GM10248 (cell line): ENCODE data around the gene CLIC4.
A peak's percentile ranks its signal among the peaks of the same experiment; 100 is the strongest.

ENCODE experiments used
- CTCF ChIA-PET: fragments of 300-600 bp; sonication (Branson Sonifier 250); formaldehyde crosslinking; extraction: SDS; loops from one replicate; lab custom pipeline; 2021; ENCODE audit warnings: antibody characterized with exemption; lab: Yijun Ruan, JAX
- POLR2A ChIA-PET: fragments of 350-650 bp; sonication (Branson Sonifier 250); formaldehyde crosslinking; extraction: SDS; loops from one replicate; lab custom pipeline; 2020; ENCODE audit warnings: antibody characterized with exemption; lab: Yijun Ruan, JAX
- DNase-seq: peaks from one replicate; pipeline ENCODE4 v3.0.0; 2012; ENCODE audit errors: extremely low spot score
- TF ChIP-seq, protein P1 (sequence below): IDR thresholded peaks from 2 replicates; pipeline ENCODE4 v1.5.1; 2012; ENCODE audit warnings: mild to moderate bottlenecking, low read depth; ENCODE audit errors: extremely low read depth, missing control alignments, control extremely low read depth

CLIC4 gene

DNA sequence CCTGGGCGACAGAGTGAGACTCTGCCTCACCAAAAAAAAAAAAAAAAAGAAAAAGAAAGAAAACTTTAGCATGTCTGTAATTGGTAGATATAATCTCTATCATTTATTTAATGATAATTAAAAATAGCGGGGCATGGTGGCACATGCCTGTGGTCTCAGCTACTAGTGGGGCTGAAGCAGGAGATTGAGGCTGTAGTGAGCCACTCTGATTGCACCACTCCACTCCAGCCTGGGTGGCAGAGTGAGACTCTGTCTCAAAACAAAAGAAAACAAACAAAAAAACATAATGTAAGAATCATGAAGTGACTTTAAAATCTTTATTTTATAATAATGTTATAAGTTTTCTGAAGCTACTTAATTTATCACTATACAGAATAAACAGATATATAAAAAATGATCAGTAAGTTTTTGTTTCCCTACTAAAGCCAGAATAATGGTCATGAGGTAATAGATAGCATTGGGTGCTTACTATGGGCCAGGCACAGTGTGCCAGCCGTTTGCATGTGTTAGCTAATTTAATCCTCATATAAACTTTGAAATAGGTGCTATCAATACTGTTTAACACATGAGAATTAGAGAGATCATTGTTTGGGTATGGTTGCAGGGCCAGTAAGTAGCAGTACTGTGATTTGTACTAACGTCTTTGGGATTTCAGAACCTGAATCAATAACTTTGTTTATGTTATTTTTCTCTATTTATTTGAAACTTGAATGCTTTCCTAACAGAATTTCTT lies 23.8 kb downstream of the CLIC4 start:
- DNase-seq = no peak
- TF ChIP-seq, protein P1, sequence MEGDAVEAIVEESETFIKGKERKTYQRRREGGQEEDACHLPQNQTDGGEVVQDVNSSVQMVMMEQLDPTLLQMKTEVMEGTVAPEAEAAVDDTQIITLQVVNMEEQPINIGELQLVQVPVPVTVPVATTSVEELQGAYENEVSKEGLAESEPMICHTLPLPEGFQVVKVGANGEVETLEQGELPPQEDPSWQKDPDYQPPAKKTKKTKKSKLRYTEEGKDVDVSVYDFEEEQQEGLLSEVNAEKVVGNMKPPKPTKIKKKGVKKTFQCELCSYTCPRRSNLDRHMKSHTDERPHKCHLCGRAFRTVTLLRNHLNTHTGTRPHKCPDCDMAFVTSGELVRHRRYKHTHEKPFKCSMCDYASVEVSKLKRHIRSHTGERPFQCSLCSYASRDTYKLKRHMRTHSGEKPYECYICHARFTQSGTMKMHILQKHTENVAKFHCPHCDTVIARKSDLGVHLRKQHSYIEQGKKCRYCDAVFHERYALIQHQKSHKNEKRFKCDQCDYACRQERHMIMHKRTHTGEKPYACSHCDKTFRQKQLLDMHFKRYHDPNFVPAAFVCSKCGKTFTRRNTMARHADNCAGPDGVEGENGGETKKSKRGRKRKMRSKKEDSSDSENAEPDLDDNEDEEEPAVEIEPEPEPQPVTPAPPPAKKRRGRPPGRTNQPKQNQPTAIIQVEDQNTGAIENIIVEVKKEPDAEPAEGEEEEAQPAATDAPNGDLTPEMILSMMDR = no peak
- ChIA-PET POLR2A (interaction anchor here (0.6 kb wide), 2 partner anchors 21 to 36 kb away, joined by 3 to 5 read pairs; no protein-coding TSS in a partner anchor), CTCF (interaction anchor here (0.7 to 1.9 kb wide), 9 partner anchors 9 to 63 kb away, joined by 3 to 6 read pairs (median 3); partner anchors contain the start of gene CLIC4)

DNA sequence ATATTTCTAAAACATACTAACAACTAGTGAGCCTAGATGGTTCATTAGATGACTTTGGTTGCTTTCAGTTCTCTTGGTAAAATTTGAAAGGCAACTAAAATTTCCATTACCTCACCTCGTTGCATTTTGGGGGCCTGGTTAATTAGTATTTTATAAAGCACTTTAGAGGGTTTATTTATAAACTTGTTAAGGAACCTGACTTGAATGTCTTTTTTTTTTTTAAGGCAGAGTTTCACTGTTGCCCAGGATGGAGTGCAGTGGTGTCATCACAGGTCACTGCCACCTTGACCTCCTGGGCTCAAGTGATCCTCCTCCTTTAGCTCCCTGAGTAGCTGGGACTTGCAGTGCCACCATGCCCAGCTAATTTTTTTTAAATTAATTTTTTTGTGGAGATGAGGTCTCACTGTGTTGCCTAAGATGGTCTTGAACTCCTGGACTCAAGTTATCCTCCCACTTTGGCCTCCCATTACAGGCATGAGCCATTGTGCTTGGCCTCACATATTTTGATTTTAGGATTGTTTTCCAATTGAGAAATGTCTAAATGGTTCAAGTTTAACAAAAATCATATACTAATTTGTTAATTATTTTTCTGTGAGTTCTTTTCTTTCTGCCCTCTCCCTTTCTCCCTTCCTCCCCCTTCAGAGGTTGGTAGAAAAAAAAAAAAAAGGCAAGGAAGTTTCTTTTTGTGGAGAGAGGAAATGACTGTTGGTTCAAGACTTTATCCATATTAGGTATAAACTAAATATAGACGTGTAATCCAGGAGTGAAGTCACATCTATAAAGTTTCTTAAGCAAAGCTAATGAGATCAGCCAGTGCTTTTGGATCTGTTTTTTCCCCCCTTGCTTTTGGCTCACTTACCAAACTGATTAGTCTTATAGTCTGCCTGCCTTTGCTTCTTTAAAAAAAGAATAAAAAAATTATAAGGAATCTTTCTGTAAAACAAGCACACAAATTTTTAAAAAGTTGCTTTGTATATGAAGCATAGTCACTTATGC lies 24.7 kb downstream of the CLIC4 start:
- TF ChIP-seq, protein P1 = no peak
- DNase-seq = peak; percentile 50
- CTCF ChIA-PET = interaction anchor here (0.7 to 1.7 kb wide), 6 partner anchors 25 to 78 kb away, joined by 3 to 5 read pairs (median 3); partner anchors contain the start of gene CLIC4

DNA sequence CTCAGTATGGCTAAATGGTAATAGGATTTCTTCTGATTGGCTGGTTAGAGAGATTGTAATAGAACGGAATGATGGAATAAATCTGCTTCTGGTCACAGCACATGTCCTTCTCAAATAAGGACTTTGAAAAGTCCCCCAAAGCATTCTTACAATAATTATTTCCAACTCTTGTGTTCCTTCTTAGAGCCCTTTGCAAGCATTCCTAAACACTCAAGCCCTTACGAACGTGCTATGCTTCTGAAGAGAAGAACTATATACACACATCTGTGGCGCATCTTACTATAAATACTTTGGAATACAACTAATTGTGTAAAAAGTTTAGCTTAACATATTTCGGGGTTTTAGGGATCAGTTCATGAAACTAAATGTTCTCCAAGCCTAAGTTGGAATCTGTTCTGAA lies 25.6 kb downstream of the CLIC4 start:
- DNase-seq = no peak
- ChIA-PET CTCF (interaction anchor here (0.8 to 1.7 kb wide), 6 partner anchors 8 to 83 kb away, joined by 3 to 4 read pairs (median 4); no protein-coding TSS in a partner anchor), POLR2A (no interaction called here)
- TF ChIP-seq, protein P1 = no peak

More for the DNA sequence above, 24.7 kb downstream of the CLIC4 start:
- POLR2A ChIA-PET = no interaction called here

DNA sequence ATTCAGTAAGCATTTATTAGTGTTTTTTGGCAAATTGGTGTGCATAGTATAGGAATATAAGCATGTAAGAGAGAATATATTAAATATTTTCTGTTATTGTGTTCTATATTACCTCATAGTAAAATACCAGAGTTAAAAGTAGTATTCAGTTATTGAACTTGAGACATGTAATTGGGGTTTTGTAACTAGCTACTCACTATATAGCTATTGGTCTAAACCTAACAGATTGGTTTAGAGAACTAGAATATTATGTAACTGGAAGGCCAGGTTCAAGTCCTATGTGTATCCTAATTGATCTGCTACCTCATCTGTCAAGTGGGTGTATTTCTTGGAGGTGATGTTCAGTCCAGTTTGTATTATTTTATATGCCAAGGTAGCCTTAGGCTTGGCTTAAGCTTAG lies 26.3 kb downstream of the CLIC4 start:
- ChIA-PET CTCF (interaction anchor here (0.9 to 1.7 kb wide), 9 partner anchors 9 to 105 kb away, joined by 3 to 4 read pairs (median 3); no protein-coding TSS in a partner anchor), POLR2A (no interaction called here)
- TF ChIP-seq, protein P1 = no peak
- no peak for DNase-seq

DNA sequence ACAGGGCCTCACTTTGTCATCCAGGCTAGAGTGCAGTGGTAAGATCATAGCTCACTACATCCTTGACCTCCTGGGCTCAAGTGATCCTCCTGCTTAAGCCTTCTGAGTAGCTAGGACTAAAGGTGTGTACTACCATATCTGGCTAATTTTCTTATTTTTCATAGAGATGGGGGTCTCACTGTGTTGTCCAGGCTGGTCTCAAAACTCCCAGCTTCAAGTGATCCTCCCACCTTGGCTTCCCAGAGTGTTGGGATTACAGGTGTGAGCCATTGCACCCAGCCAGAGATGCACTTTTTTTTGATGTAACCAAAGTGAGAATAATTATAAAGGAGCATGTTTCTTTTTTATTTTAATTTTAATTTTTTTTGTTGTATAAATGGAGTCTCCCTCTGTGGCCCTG lies 28.4 kb downstream of the CLIC4 start:
- ChIA-PET CTCF (interaction anchor here (1.0 to 1.4 kb wide), 3 partner anchors 11 kb away, joined by 3 to 7 read pairs (median 3); no protein-coding TSS in a partner anchor), POLR2A (interaction anchor here (0.9 kb wide), 1 partner anchor 11 kb away, joined by 3 read pairs; no protein-coding TSS in a partner anchor)
- TF ChIP-seq, protein P1 = no peak
- DNase-seq = no peak

DNA sequence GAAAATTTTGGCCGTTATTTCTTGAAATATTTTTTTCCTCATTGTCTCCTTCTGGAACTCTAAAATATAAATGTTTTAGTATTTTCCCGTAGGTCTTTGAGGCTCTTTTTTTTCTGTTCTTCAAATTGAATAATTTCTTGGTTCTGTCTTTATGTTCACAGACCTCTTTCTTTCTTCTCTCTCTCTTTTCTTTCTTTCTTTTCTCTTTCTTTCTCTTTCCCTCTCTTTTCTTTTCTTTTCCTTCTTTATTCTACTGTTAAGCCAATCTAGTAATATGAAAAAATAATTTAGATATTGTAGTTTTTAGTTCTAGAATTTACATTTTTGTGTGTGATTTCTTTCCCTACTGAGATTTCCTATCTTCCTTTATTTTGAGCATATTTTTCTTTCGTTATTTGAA lies 30.1 kb downstream of the CLIC4 start:
- ChIA-PET CTCF (interaction anchor here (1.1 kb wide), 1 partner anchor 47 kb away, joined by 3 read pairs; no protein-coding TSS in a partner anchor), POLR2A (no interaction called here)
- TF ChIP-seq, protein P1 = no peak
- no peak for DNase-seq
